ENCODE results near the gene USP11.

- no peak for TF ChIP-seq POLR2A (IDR thresholded peaks at IDR 0.05)
- TF ChIP-seq CTCF (IDR thresholded peaks at IDR 0.05): no peak
These were observed 10.5 kb downstream of the USP11 start for GRCh38 chrX:47243351-47243750.
